ENCODE data around the gene EIPR1.

Gene EIPR1

GRCh38 chr2:3309496-3310355 is 67.9 kb downstream of the EIPR1 start:
- in situ Hi-C loops (cut with HindIII; ENCODE audit: low sequenced_read_pairs) = no loop called here

- in situ Hi-C loops (cut with HindIII; ENCODE audit: low sequenced_read_pairs) = no loop called here
Observed at GRCh38 chr2:3307901-3308300, 69.7 kb downstream of the EIPR1 start.

- in situ Hi-C loops (cut with HindIII; ENCODE audit: low sequenced_read_pairs) = no loop called here
Observed at GRCh38 chr2:3307236-3307635, 70.4 kb downstream of the EIPR1 start.

- in situ Hi-C loops (cut with HindIII; ENCODE audit: low sequenced_read_pairs) = no loop called here
Observed at GRCh38 chr2:3305952-3306351, 71.7 kb downstream of the EIPR1 start.

GRCh38 chr2:3305431-3305830 is 72.2 kb downstream of the EIPR1 start:
- in situ Hi-C loops (cut with HindIII; ENCODE audit: low sequenced_read_pairs) = no loop called here

GRCh38 chr2:3303583-3304406 is 73.8 kb downstream of the EIPR1 start:
- in situ Hi-C loops (cut with HindIII; ENCODE audit: low sequenced_read_pairs) = no loop called here

GRCh38 chr2:3302751-3303582 is 74.7 kb downstream of the EIPR1 start:
- in situ Hi-C loops (cut with HindIII; ENCODE audit: low sequenced_read_pairs) = no loop called here

- in situ Hi-C loops (cut with HindIII; ENCODE audit: low sequenced_read_pairs) = no loop called here
Observed at GRCh38 chr2:3302421-3302750, 75.2 kb downstream of the EIPR1 start.

GRCh38 chr2:3301001-3301400 is 76.6 kb downstream of the EIPR1 start:
- in situ Hi-C loops (cut with HindIII; ENCODE audit: low sequenced_read_pairs) = no loop called here

- in situ Hi-C loops (cut with HindIII; ENCODE audit: low sequenced_read_pairs) = no loop called here
Observed at GRCh38 chr2:3300224-3300995, 77.2 kb downstream of the EIPR1 start.

GRCh38 chr2:3299703-3300102 is 77.9 kb downstream of the EIPR1 start:
- in situ Hi-C loops (cut with HindIII; ENCODE audit: low sequenced_read_pairs) = no loop called here

GRCh38 chr2:3299130-3299529 is 78.5 kb downstream of the EIPR1 start:
- in situ Hi-C loops (cut with HindIII; ENCODE audit: low sequenced_read_pairs) = no loop called here

GRCh38 chr2:3298191-3298590 is 79.4 kb downstream of the EIPR1 start:
- in situ Hi-C loops (cut with HindIII; ENCODE audit: low sequenced_read_pairs) = no loop called here

GRCh38 chr2:3297523-3297922 is 80.1 kb downstream of the EIPR1 start:
- in situ Hi-C loops (cut with HindIII; ENCODE audit: low sequenced_read_pairs) = no loop called here

- in situ Hi-C loops (cut with HindIII; ENCODE audit: low sequenced_read_pairs) = no loop called here
Observed at GRCh38 chr2:3296182-3296972, 81.2 kb downstream of the EIPR1 start.

- in situ Hi-C loops (cut with HindIII; ENCODE audit: low sequenced_read_pairs) = no loop called here
Observed at GRCh38 chr2:3294493-3294892, 83.1 kb downstream of the EIPR1 start.

- in situ Hi-C loops (cut with HindIII; ENCODE audit: low sequenced_read_pairs) = no loop called here
Observed at GRCh38 chr2:3294069-3294468, 83.5 kb downstream of the EIPR1 start.

GRCh38 chr2:3293221-3293620 is 84.4 kb downstream of the EIPR1 start:
- in situ Hi-C loops (cut with HindIII; ENCODE audit: low sequenced_read_pairs) = no loop called here

- in situ Hi-C loops (cut with HindIII; ENCODE audit: low sequenced_read_pairs) = no loop called here
Observed at GRCh38 chr2:3292416-3292815, 85.2 kb downstream of the EIPR1 start.

GRCh38 chr2:3291750-3292149 is 85.9 kb downstream of the EIPR1 start:
- in situ Hi-C loops (cut with HindIII; ENCODE audit: low sequenced_read_pairs) = no loop called here

Data from DLD1 (cell line).